ENCODE data around the gene SP100. TPM values are rescaled to one million over a fixed set of nuclear protein-coding genes. Genes with fewer than 3 reads are reported as not detected.

SP100 gene
- polyA plus RNA-seq, 1 donor (not counting 4 experiments of a cell fraction or from before 2014, with no cell fraction given), result 136 TPM

DNA sequence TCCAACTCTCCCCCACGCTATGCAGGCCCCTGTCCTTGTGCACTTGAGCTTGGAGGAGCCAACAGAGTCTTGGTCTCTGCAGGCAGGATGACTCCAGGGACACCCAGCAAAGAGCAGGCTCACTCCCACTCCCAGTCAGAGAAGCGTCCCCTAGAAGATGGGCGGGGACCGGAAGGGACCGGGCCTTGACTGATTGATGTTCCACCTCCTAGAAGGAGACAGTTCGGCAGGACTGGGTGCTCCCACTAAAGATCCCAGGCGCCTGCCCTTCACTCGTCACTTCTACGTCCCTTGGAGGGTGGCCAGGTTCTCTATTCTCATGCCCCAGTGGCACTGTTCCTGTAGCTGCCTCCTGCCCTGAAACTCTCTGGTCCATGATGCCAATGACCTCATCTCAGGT is 3.2 kb upstream of the SP100 start:
- H4K20me1 ChIP-seq (ENCODE audit: control insufficient read depth, extremely low read depth, insufficient read depth, low read length), result no peaks in the 10 kb centered on the region
- H3K9me1 ChIP-seq (ENCODE audit: control insufficient read depth, extremely low read depth, insufficient read depth, low read length), result no peaks in the 10 kb centered on the region
- DNase-seq (ENCODE audit: low read depth, low spot score), result no peak
- peaks cover 32% of the 10 kb centered on the region for H3K4me1 ChIP-seq (ENCODE audit: control insufficient read depth, extremely low read depth, insufficient read depth, low read length)
- H3K27me3 ChIP-seq (ENCODE audit: control insufficient read depth, extremely low read depth, insufficient read depth, low read length), result no peaks in the 10 kb centered on the region
- H3K4me2 ChIP-seq (ENCODE audit: control insufficient read depth, extremely low read depth, insufficient read depth, low read depth, low read length), result no peak overlapping the region
- H3K27ac ChIP-seq (ENCODE audit: control insufficient read depth, insufficient read depth, low read length), result no peak overlapping the region
- H3K4me3 ChIP-seq (ENCODE audit: control insufficient read depth in 2 of 3, extremely low read depth in 1 of 3, insufficient read depth in 2 of 3, low read depth in 1 of 3, low read length in 3 of 3), result no peak overlapping the region
- H3K36me3 ChIP-seq (ENCODE audit: control insufficient read depth in 2 of 2, extremely low read depth in 1 of 2, insufficient read depth in 2 of 2, low read length in 2 of 2), result no peaks in the 10 kb centered on the region
- TF ChIP-seq CTCF (optimal IDR thresholded peaks at IDR 0.05 in 1 of 3, IDR thresholded peaks at IDR 0.05 in 1 of 3, conservative IDR thresholded peaks at IDR 0.05 in 1 of 3; ENCODE audit: extremely low read depth in 1 of 3, insufficient read depth in 2 of 3, low read length in 3 of 3), result no peak
- no peak for TF ChIP-seq EZH2 (IDR thresholded peaks at IDR 0.05; ENCODE audit: low read length)
- H3K79me2 ChIP-seq (ENCODE audit: control insufficient read depth, insufficient read depth, low read length), result peaks cover 18% of the 10 kb centered on the region
- no peaks in the 10 kb centered on the region for H3K9me3 ChIP-seq (ENCODE audit: control insufficient read depth, low read depth, low read length)
- dilution Hi-C loops (cut with MboI; ENCODE audit: extremely low pct_ligation_motif_present, low sequenced_read_pairs), result no loop called here
- no peak overlapping the region for H3K9ac ChIP-seq (ENCODE audit: control insufficient read depth, extremely low read depth, insufficient read depth, low read length)
- no peak for FAIRE-seq
- no peak overlapping the region for H2AFZ ChIP-seq (ENCODE audit: control insufficient read depth, low read length)

- no peaks in the 10 kb centered on the region for H3K9me1 ChIP-seq (ENCODE audit: control insufficient read depth, extremely low read depth, insufficient read depth, low read length)
- no peaks in the 10 kb centered on the region for H3K36me3 ChIP-seq (ENCODE audit: control insufficient read depth in 2 of 2, extremely low read depth in 1 of 2, insufficient read depth in 2 of 2, low read length in 2 of 2)
- no peaks in the 10 kb centered on the region for H3K9me3 ChIP-seq (ENCODE audit: control insufficient read depth, low read depth, low read length)
- H3K4me3 ChIP-seq (ENCODE audit: control insufficient read depth in 2 of 3, extremely low read depth in 1 of 3, insufficient read depth in 2 of 3, low read depth in 1 of 3, low read length in 3 of 3), result no peak overlapping the region
- peaks cover 24% of the 10 kb centered on the region for H3K79me2 ChIP-seq (ENCODE audit: control insufficient read depth, insufficient read depth, low read length)
- H3K4me1 ChIP-seq (ENCODE audit: control insufficient read depth, extremely low read depth, insufficient read depth, low read length), result peaks cover 34% of the 10 kb centered on the region
- H3K27me3 ChIP-seq (ENCODE audit: control insufficient read depth, extremely low read depth, insufficient read depth, low read length), result no peaks in the 10 kb centered on the region
- H3K9ac ChIP-seq (ENCODE audit: control insufficient read depth, extremely low read depth, insufficient read depth, low read length), result no peak overlapping the region
- no peak overlapping the region for H2AFZ ChIP-seq (ENCODE audit: control insufficient read depth, low read length)
- H3K27ac ChIP-seq (ENCODE audit: control insufficient read depth, insufficient read depth, low read length), result no peak overlapping the region
- dilution Hi-C loops (cut with MboI; ENCODE audit: extremely low pct_ligation_motif_present, low sequenced_read_pairs), result no loop called here
- DNase-seq (ENCODE audit: low read depth, low spot score), result no peak
- H4K20me1 ChIP-seq (ENCODE audit: control insufficient read depth, extremely low read depth, insufficient read depth, low read length), result no peaks in the 10 kb centered on the region
- no peak for FAIRE-seq
- TF ChIP-seq EZH2 (IDR thresholded peaks at IDR 0.05; ENCODE audit: low read length) (no peak), CTCF (optimal IDR thresholded peaks at IDR 0.05 in 1 of 3, IDR thresholded peaks at IDR 0.05 in 1 of 3, conservative IDR thresholded peaks at IDR 0.05 in 1 of 3; ENCODE audit: extremely low read depth in 1 of 3, insufficient read depth in 2 of 3, low read length in 3 of 3) (no peak)
- H3K4me2 ChIP-seq (ENCODE audit: control insufficient read depth, extremely low read depth, insufficient read depth, low read depth, low read length), result no peak overlapping the region
Measured at GRCh38 chr2:230413479-230413878, 2.5 kb upstream of the SP100 start.
